Measurements from ENCODE around the gene BPIFB4. TPM values are rescaled to one million over a fixed set of nuclear protein-coding genes. Genes with fewer than 3 reads are reported as not detected.

The BPIFB4 gene
- total and polyA plus RNA-seq, 2 of the 4 experiments (the other 2 are of a cell fraction), result not detected

GRCh38 chr20:33042430-33042829 lies 37.0 kb upstream of the BPIFB4 start:
- Histone ChIP-seq H3K27ac (ENCODE audit: insufficient read depth, low read length) (no peak overlapping the region), H2BK5ac (ENCODE audit: low read depth, low read length, poor library complexity, severe bottlenecking) (no peak overlapping the region), H3K23ac (ENCODE audit: low read depth, low read length) (no peak overlapping the region), H3K4me1 (ENCODE audit: control insufficient read depth, insufficient read depth, low read length) (no peaks in the 10 kb centered on the region), H4K91ac (ENCODE audit: insufficient read depth, low read depth, low read length) (no peak overlapping the region), H3K18ac (ENCODE audit: low read depth, low read length) (no peak overlapping the region), H4K8ac (ENCODE audit: low read depth in 2 of 2, low read length in 2 of 2) (no peak overlapping the region), H2AK5ac (ENCODE audit: low read depth, low read length) (no peak overlapping the region), H2BK120ac (ENCODE audit: low read depth, low read length) (no peak overlapping the region), H3K4ac (ENCODE audit: low read depth, low read length) (no peak overlapping the region), H3K9me1 (ENCODE audit: insufficient read depth, low read length) (no peaks in the 10 kb centered on the region), H3K27me3 (ENCODE audit: control insufficient read depth, insufficient read depth, low read length) (no peaks in the 10 kb centered on the region), H3K9me3 (ENCODE audit: control insufficient read depth, insufficient read depth, low read length) (0 out of 2 replicates have a peak, but pooled peaks cover 2% of the 10 kb centered on the region), H2AFZ (replicated peaks; ENCODE audit: low read length, poor library complexity) (no peak overlapping the region), H2AK9ac (replicated peaks; ENCODE audit: low read depth, low read length, poor library complexity) (no peak overlapping the region), H4K5ac (ENCODE audit: low read depth, low read length) (no peak overlapping the region), H3K9ac (ENCODE audit: low read depth, low read length) (no peak overlapping the region), H3K79me1 (ENCODE audit: low read depth in 1 of 2, low read length in 2 of 2) (no peaks in the 10 kb centered on the region), H2BK20ac (ENCODE audit: low read depth, low read length) (no peak overlapping the region), H4K20me1 (ENCODE audit: insufficient read depth, low read length) (no peaks in the 10 kb centered on the region), H3K4me3 (ENCODE audit: insufficient read depth, low read depth, low read length) (no peak overlapping the region), H2BK15ac (ENCODE audit: low read depth, low read length) (no peak overlapping the region), H3K14ac (replicated peaks; ENCODE audit: low read depth, low read length) (no peak overlapping the region), H3K36me3 (ENCODE audit: control insufficient read depth, insufficient read depth, low read length) (no peaks in the 10 kb centered on the region), H3K56ac (ENCODE audit: extremely low read depth, insufficient read depth, low read length) (no peak overlapping the region), H3K4me2 (ENCODE audit: low read depth, low read length) (no peak overlapping the region)
- DNase-seq (no peak), ATAC-seq (ENCODE audit: low read depth) (no peak)
- TF ChIP-seq MAFK (IDR thresholded peaks at IDR 0.05; ENCODE audit: low read depth, low read length), result no peak
- no peak for TF ChIP-seq BHLHE40 (IDR thresholded peaks at IDR 0.05; ENCODE audit: low read depth, low read length)
- TF ChIP-seq MAZ (IDR thresholded peaks at IDR 0.05; ENCODE audit: borderline replicate concordance, low read depth, low read length), result no peak
- no peak for TF ChIP-seq CHD1 (IDR thresholded peaks at IDR 0.05; ENCODE audit: low read depth, low read length)
- TF ChIP-seq MXI1 (IDR thresholded peaks at IDR 0.05; ENCODE audit: borderline replicate concordance, low read depth, low read length), result no peak
- TF ChIP-seq POLR2A (IDR thresholded peaks at IDR 0.05; ENCODE audit: low read depth, low read length), result no peak
- no peak for TF ChIP-seq RFX5 (IDR thresholded peaks at IDR 0.05; ENCODE audit: low read depth, low read length)
- no peak for TF ChIP-seq USF2 (IDR thresholded peaks at IDR 0.05; ENCODE audit: low read depth, low read length)
- TF ChIP-seq NFE2L2 (IDR thresholded peaks at IDR 0.05; ENCODE audit: low read depth, low read length), result no peak
- no peak for TF ChIP-seq FOS (IDR thresholded peaks at IDR 0.05; ENCODE audit: low read depth, low read length)
- no peak for TF ChIP-seq SMC3 (IDR thresholded peaks at IDR 0.05; ENCODE audit: low read depth, low read length)
- no peak for TF ChIP-seq RCOR1 (IDR thresholded peaks at IDR 0.05; ENCODE audit: insufficient replicate concordance, low read length)
- TF ChIP-seq ELK1 (IDR thresholded peaks at IDR 0.05; ENCODE audit: borderline replicate concordance, low read depth, low read length), result no peak
- TF ChIP-seq CEBPB (IDR thresholded peaks at IDR 0.05; ENCODE audit: low read depth, low read length), result no peak
- WGBS, 2 experiments (ENCODE audit: extremely low coverage in 2 of 2, insufficient read length in 1 of 2), result 40% methylated on average over 1 of the region's 3 CpGs; no CpG with 5 or more reads in 1 of the 2 experiments
- ChIA-PET POLR2A (ENCODE audit: unreplicated experiment) (no interaction called here), CTCF (no interaction called here)
- dilution Hi-C loops (cut with HindIII; ENCODE audit: low sequenced_read_pairs, unreplicated experiment), result no loop called here
- in situ Hi-C loops (cut with MboI; ENCODE audit: low sequenced_read_pairs), result no loop called here
- intact Hi-C loops (cut with micrococcal nuclease), result no loop called here
- BruUV-seq (replicated peaks), result no TSS peak

Data from IMR-90 (cell line).